ENCODE data around the gene HAND2. TPM values are rescaled to one million over a fixed set of nuclear protein-coding genes. Genes with fewer than 3 reads are reported as not detected.

Gene HAND2
- total and polyA plus RNA-seq, 2 of the 13 experiments (the other 11 are each of a cell fraction or from before 2014, with no cell fraction given), result not detected

- in situ Hi-C loops (cut with HindIII; ENCODE audit: extremely low pct_ligation_motif_present, low pct_unique_long_range_greater_than_20kb), result no loop called here
- no peaks in the 10 kb centered on the region for H3K79me2 ChIP-seq (ENCODE audit: insufficient read depth, low read length)
- POLR2A ChIA-PET, result no interaction called here
Observed at GRCh38 chr4:173535957-173536356, 5.9 kb upstream of the HAND2 start.

More at GRCh38 chr4:173535957-173536356, 5.9 kb upstream of the HAND2 start:
- no peak overlapping the region for H3K27ac ChIP-seq (ENCODE audit: extremely low read length, insufficient read depth, low read length)
- no peak overlapping the region for H3K4me2 ChIP-seq (ENCODE audit: low read depth, low read length)
- H3K4me3 ChIP-seq (replicated peaks in 1 of 3; ENCODE audit: insufficient read depth in 1 of 3, low read depth in 2 of 3, low read length in 3 of 3), result no peak overlapping the region
- no peak overlapping the region for H2AFZ ChIP-seq (ENCODE audit: low read length)
- no peaks in the 10 kb centered on the region for H4K20me1 ChIP-seq (ENCODE audit: insufficient read depth, low read length)
- DNase-seq (ENCODE audit: low spot score), result no peak
- intact Hi-C loops (cut with micrococcal nuclease; ENCODE audit: unreplicated experiment), result no loop called here
- CTCF ChIA-PET (ENCODE audit: low intra/inter-chr PET ratio, low total read pairs), result no interaction called here
- no peaks in the 10 kb centered on the region for H3K36me3 ChIP-seq (replicated peaks in 1 of 2; ENCODE audit: control insufficient read depth in 1 of 2, insufficient read depth in 2 of 2, low read length in 2 of 2)
- H3K4me1 ChIP-seq (ENCODE audit: insufficient read depth, low read length), result no peaks in the 10 kb centered on the region
- no peaks in the 10 kb centered on the region for H3K9me3 ChIP-seq (ENCODE audit: low read length)
- FAIRE-seq, result no peak
- no peak overlapping the region for H3K9ac ChIP-seq (ENCODE audit: insufficient read depth, low read depth, low read length)
- H3K27me3 ChIP-seq (ENCODE audit: control insufficient read depth in 1 of 2, insufficient read depth in 2 of 2, low read length in 2 of 2), result peaks cover 6 to 62% of the 10 kb centered on the region in 2 experiments; a peak in 4 of 5 replicates
- TF ChIP-seq ZNF674 (CRISPR knock-in tag; IDR thresholded peaks at IDR 0.05; ENCODE audit: low read depth), result no peak
- no peak for TF ChIP-seq ZFP62 (CRISPR knock-in tag; IDR thresholded peaks at IDR 0.05)
- TF ChIP-seq ZNF333 (CRISPR knock-in tag; IDR thresholded peaks at IDR 0.05; ENCODE audit: borderline replicate concordance), result no peak
- TF ChIP-seq ZNF543 (CRISPR knock-in tag; IDR thresholded peaks at IDR 0.05), result no peak
- no peak for TF ChIP-seq TARDBP (CRISPR knock-in tag; IDR thresholded peaks at IDR 0.05)
- no peak for TF ChIP-seq TBX3 (IDR thresholded peaks at IDR 0.05; ENCODE audit: borderline replicate concordance)
- no peak for TF ChIP-seq SKI (IDR thresholded peaks at IDR 0.05; ENCODE audit: partially characterized antibody)
- no peak for TF ChIP-seq LRRFIP1 (CRISPR knock-in tag; conservative IDR thresholded peaks at IDR 0.05)
- no peak for TF ChIP-seq ZEB1 (IDR thresholded peaks at IDR 0.05; ENCODE audit: insufficient replicate concordance, low read depth)
- TF ChIP-seq POLR2A (IDR thresholded peaks at IDR 0.05; ENCODE audit: insufficient read depth in 1 of 2, low read depth in 2 of 2, low read length in 2 of 2), result no peak
- TF ChIP-seq HNRNPLL (IDR thresholded peaks at IDR 0.05; ENCODE audit: low read depth, low read length, poor library complexity, severe bottlenecking), result no peak
- TF ChIP-seq ZNF780A (CRISPR knock-in tag; IDR thresholded peaks at IDR 0.05), result no peak
- no peak for TF ChIP-seq MIXL1 (CRISPR knock-in tag; IDR thresholded peaks at IDR 0.05)
- no peak for TF ChIP-seq KMT2B (CRISPR knock-in tag; IDR thresholded peaks at IDR 0.05)
- TF ChIP-seq ZNF274 (CRISPR knock-in tag; IDR thresholded peaks at IDR 0.05), result no peak
- no peak for TF ChIP-seq PRDM15 (CRISPR knock-in tag; IDR thresholded peaks at IDR 0.05)
- no peak for ATAC-seq
- 2% methylated on average over 5 of the region's 5 CpGs for WGBS (ENCODE audit: low lambda C conversion rate)
- BruUV-seq (replicated peaks), result no TSS peak
